Measurements from ENCODE around the gene HDLBP.

DNA sequence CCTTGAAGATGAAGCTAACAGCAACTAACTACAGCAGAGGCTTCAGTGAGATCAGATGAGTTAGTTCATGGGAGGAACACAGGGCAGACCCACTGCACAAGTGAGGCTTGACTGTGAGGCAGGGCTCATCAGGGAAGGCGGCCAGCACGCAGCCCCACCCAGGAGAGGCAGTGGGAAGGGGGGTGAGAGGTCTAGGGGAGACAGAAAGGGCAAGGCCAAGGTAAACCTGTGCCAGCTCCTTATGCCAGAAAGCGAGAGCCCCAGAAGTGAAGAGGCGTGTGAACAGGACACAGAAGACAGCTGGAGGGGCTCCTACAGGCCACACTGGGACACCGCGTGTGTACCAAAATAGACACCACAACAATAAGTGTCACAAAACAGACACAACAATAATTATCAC, 78.4 kb downstream of the HDLBP start:
- TF ChIP-seq, protein P1, sequence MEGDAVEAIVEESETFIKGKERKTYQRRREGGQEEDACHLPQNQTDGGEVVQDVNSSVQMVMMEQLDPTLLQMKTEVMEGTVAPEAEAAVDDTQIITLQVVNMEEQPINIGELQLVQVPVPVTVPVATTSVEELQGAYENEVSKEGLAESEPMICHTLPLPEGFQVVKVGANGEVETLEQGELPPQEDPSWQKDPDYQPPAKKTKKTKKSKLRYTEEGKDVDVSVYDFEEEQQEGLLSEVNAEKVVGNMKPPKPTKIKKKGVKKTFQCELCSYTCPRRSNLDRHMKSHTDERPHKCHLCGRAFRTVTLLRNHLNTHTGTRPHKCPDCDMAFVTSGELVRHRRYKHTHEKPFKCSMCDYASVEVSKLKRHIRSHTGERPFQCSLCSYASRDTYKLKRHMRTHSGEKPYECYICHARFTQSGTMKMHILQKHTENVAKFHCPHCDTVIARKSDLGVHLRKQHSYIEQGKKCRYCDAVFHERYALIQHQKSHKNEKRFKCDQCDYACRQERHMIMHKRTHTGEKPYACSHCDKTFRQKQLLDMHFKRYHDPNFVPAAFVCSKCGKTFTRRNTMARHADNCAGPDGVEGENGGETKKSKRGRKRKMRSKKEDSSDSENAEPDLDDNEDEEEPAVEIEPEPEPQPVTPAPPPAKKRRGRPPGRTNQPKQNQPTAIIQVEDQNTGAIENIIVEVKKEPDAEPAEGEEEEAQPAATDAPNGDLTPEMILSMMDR (IDR thresholded peaks at IDR 0.05; ENCODE audit: low read depth, low read length): no peak
- TF ChIP-seq EZH2phosphoT487 (IDR thresholded peaks at IDR 0.05; ENCODE audit: low read depth): no peak

All from OCI-LY3 (cell line).